ENCODE measurements around the gene GINS3.

GINS3 gene

DNA sequence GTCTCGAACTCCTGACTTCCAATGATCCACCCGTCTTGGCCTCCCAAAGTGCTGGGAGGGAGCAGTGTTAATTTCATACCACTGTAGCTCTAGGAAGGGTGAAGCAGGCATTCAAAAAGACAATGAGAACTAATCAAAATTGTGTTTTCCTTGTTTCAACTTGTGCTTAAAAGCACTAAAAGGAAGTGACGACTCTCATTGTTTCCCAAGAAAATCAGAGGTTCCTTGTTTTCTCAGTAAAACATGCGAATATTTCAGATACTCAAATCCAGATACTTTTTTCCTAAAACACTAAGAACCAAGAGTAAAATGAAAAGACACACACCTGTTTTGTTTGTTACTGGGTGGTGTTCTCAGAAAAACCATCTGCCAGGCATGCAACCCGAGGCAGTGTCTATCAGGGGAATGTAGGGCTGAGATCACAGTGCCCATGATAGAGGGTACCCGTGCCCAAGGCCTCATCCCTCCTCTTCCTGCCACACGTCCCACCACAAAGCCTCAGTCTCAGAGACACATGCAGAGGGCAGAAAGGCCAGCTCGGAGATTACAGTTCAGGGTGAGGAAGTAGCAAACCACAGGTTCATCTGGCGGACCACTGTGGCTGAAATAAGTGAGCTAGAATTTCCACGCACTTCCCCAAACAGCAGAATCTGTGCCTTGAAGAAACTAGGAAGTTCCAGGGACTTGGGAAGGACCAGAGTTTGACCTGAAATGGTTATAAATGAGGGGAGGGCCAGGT is 33.7 kb downstream of the GINS3 start:
- DNase-seq (ENCODE audit: low spot score) = peak; percentile 36

DNA sequence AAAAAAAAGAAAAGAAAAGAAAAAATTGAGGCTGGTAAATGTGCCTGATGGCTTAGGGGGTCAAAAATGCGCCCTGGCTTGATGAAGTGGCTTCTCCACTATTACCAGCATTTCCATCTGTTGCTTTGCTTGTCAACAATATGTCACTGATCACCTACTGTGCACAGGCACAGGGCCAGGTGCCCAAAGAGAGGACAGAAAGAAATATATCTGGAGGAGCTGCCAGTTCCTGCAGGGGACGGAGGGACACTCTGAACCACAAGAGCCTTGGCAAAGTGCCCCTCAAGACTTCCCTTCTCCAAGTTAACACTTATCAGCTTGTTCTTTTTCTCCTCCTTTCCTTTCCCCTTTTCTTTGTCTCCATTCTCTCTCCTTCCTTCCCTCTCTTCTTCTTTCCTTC is 34.7 kb downstream of the GINS3 start:
- no peak for DNase-seq (ENCODE audit: low spot score)

DNA sequence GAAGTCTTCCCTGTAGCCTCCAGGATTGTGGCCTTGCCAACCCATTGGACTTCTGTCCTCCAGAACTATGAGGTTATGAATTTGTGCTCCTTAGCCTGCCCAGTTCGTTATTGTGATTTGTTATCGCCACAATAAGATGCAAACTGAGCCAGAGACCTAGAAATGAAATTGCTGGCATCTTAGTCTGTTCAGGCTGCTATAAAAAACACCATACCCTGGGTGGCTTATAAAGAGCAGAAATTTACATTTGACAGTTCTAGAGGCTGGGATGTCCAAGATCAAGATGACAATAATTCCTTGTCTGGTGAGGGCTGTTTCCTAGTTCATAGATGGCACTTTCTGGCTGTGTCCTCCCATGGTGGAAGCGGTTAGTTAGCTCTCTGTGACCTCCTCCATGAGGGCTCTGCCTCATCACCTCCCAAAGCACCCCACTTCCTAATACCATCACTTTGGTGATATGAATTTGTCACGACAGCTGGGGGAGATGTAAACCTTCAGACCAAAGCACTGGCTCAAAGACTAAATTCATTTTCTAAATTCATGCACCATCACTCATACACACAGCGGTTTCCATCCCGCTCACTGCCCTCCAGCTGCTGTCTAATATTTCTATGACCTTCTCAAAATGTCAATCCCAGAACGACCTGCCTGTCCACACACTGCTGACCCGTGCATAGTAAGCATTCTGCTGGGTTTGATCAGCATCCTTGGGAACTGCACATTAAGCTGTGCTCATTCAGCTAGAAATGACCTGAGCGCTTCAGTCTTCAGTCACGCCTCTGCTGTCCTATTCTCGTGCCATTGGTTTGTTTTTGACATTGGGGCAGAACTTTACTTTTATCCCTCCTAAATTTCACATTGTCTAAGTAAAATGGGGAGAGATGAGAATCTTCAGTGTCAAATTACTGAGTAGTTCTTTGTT is 36.6 kb downstream of the GINS3 start:
- DNase-seq (ENCODE audit: low spot score) = no peak

DNA sequence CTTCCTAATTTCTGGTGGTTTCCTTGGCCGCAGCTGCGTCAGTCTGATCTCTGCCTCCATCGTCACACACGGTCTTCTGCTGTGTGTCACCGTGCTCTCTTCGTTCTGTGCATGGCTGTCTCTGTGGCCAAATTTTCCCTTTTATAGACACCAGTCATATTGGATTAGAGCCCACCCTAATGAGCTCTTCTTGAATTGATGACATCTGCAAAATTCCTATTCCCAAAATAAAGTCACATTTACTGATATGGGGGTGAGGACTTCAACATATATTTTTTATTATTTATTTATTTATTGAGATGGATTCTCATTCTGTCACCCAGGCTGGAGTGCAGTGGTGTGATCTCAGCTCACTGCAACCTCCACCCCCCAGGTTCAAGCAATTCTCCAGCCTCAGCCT is 38.4 kb downstream of the GINS3 start:
- DNase-seq (ENCODE audit: low spot score) = no peak

DNA sequence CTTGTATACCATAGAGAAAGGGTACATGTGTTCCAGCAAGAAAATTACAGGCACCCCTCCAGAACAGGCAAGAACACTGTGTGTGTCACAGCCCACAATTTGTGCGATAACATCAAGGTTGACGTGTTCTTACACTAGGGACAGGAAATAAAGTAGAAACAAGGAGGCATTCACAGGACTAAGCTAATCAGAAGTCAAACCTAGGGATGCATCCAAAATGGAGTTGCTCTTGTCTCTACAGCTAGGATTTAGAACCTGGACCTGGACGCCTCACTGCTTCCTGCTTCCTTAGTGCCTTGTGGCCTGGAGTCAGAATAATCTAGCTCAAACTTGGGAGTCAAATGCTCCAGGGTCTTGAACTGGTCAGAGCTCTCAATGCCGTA is 41.3 kb downstream of the GINS3 start:
- no peak for DNase-seq (ENCODE audit: low spot score)

DNA sequence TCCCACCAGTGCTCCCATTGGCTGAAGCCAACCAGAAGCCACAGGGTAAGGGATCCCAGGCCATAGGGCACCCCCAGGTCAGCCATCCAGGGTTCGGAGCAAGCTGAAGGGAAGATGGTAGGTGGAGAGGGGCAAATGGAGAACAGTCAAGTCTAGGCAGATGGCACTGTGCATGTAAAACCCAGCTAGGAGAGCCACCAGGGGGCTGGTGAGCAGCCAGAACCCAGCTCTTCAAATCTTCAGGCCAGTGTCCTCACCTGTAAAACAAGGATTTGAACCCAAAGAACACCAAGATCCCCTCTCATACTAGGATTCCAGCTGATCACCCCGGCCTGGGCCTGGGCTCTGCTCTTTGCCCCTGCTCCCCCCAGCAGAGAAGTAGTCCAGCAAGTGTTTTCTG is 43.5 kb downstream of the GINS3 start:
- DNase-seq (ENCODE audit: low spot score) = no peak

DNA sequence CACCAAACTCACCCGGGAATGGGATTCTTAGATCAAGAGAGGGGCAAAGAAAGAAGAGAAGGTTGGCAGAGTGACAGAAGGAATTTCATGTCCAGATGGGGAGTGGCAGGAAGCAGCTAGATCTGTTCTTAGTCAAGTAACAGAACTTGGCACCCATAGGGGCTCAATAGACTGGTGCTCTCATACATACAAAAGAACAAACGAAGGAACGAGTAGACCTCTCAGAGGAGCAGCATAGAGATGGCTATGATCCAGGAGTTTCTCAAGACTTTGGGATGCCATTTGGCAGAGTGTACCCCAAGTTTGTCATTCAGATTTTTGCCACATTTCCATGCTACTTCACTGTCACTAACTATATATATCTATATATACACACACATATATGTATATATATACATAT is 47.9 kb downstream of the GINS3 start:
- DNase-seq (ENCODE audit: low spot score) = no peak

- no peak for DNase-seq (ENCODE audit: low spot score)
Observed at GRCh38 chr16:58442547-58442946, 50.3 kb downstream of the GINS3 start.

DNA sequence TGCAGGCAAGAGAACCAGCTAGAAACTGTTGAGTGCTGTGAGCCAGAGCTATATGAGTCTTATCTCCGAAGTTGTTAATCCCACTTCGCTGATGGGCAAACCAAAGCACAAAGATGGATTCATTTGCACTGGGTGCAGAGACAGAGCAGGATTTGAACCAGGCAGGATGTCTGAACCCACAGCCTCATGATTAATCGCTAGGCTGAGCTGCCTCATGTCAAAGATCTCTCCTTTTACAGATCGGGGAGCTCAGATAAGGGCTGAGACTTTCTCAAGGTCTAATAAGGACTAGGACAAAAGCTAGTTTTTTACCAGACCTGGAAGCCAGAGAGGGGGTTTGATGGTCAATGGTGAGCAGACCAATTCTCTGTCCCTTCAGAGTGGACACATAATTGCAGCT is 51.5 kb downstream of the GINS3 start:
- no peak for DNase-seq (ENCODE audit: low spot score)

DNA sequence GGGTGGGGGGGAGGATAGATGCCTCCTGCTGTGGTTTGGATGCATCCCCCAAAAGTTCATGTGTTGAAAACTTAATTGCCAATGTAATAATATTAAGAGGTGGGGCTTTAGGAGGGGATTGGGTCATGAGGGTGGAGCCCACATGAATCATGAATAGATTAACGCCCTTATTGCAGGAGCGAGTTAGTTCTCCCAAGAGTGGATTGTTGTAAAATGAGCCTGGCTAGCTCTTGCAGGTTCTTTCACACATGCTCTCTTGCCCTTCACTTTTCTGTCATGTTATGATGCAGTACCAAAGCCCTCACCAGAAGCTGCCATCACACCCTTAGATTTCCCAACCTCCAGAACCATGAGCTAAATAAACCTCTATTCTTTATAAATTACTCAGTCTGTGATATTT is 52.0 kb downstream of the GINS3 start:
- DNase-seq (ENCODE audit: low spot score) = no peak

GRCh38 chr16:58448890-58449289 is 56.6 kb downstream of the GINS3 start:
- DNase-seq (ENCODE audit: low spot score) = no peak

DNA sequence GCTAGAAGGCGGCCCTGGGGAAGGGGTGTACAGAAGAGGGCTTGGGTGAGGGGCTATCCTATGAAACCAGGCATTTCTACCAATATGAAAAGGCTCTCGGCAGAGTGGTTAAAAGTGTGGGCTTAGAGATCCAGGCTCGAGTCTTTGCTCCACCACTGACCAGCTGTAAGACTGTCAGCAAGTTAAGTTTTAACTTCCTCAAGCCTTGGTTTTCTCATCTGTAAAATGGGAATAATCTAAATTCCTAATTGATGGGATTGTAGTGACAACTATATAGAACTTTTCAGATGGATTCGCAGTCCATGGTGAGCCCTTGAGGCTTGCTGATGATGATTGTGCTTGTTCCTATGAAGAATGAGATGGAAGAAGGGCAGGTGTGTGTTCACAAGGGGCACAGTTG is 57.0 kb downstream of the GINS3 start:
- no peak for DNase-seq (ENCODE audit: low spot score)

DNA sequence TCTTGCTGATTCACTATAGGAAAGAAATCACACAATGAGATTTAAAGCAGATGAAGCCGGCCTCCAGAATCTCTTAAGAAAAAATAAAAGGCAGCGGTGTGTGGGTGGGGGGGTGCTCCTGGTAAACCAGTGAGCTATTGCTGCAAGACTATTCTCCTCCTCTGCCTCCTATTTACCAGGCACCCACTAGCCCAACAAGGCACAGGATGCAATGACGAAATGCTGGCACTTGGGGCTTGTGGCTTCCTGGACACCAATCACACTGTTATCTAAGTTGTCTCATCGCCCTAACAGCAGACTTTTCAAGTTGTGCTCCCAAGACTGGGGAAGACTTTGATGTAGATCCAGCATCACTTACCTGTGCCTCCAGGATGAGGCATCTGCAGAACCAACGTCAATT is 57.5 kb downstream of the GINS3 start:
- no peak for DNase-seq (ENCODE audit: low spot score)

DNA sequence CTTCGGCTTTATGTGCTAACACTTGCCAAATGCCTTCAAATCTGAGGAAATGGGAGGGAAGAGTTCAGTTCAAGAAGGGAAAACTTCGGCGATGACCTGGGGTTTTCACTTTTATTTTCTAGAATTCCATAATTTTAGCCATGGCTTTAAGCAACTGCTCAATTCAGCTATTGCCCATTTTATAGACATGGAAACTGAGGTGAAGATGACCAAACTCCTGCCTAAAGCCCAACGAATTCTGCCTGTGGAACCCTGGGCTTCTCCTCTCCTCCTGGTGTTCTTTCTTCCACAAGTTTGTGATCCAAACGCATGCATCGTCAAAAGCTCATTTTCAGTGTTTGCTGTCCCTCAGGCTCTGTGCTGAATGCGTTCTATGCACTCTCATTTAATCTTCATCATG is 58.3 kb downstream of the GINS3 start:
- no peak for DNase-seq (ENCODE audit: low spot score)

DNA sequence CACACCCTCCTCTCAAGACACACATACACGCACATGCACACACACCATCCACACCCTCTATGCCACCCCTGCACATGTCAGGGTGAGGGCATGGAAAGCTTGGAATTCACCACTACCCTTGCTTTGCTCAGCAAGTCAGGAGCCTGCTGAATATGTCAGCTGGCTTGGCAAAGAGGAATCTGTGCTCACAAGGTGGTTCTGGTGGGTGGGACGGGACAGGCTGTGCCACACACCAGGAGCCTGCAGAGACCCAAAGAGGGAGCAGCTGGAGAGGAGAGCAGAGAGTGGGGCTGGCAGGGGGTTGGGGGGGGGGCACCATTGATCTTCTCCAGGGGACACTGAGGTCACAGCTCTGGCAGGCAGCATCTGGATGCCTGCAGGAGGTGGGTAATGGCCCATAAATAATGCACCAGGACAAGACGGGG is 59.0 kb downstream of the GINS3 start:
- DNase-seq (ENCODE audit: low spot score) = no peak

DNA sequence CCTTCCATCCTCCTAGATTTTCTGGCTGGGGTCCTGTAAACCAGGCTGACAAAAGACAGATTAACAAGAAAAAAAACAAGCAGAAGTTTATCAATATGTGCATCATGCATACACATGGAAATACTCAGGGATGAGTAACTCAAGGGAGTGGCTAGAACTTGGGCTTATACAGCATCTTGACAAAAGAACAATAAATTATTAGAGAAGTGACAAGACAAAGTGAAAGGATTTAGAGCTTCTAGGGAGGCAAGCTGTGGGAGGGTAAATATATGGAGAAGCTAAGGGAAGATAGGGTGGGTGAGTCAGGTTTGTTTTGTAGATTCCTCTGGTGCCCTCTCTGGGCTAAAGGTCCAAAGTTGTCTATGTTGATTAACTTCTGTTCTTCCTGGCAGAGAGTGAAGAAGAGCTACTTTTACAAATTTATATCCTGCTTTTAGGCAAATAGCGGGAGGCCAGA is 59.7 kb downstream of the GINS3 start:
- no peak for DNase-seq (ENCODE audit: low spot score)

- no peak for DNase-seq (ENCODE audit: low spot score)
Observed at GRCh38 chr16:58452640-58453039, 60.4 kb downstream of the GINS3 start.

- DNase-seq (ENCODE audit: low spot score) = no peak
Observed at GRCh38 chr16:58454178-58454577, 61.9 kb downstream of the GINS3 start.

DNA sequence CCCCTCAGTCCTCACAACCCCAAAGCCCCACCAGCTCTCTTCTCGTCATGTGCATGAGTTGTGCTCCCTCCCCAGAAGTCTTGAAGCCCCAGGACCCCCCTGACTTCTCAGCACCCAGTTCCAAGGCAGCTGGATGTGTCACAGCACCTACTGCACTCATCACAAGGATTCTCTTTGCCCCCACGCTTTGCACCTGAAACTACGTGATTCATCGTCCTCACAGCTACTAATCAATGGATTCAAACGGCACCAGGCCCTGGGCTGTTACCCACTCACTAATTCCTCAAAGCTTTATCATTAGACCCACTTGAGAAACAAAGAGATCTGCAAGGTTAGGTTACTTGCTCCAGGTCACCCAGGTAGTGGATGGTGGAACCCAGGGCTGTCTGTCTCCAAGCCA is 62.6 kb downstream of the GINS3 start:
- no peak for DNase-seq (ENCODE audit: low spot score)

All from germinal center (tissue), 1 donor.